IPS-18a (cell line): ENCODE data around the gene C15orf39.
A peak's percentile ranks its signal among the peaks of the same experiment; 100 is the strongest.

Source experiments
- H3K27ac ChIP-seq: one replicate; pipeline ENCODE4 v1.5.1; 2013; ENCODE audit warnings: low read length
- H3K27me3 ChIP-seq: one replicate; pipeline ENCODE4 v1.6.1; 2013; ENCODE audit warnings: mild to moderate bottlenecking, low read length; ENCODE audit not compliant: control insufficient read depth, insufficient read depth
- H3K36me3 ChIP-seq: one replicate; pipeline ENCODE4 v1.6.1; 2013; ENCODE audit warnings: low read depth, low read length; ENCODE audit not compliant: control insufficient read depth
- H3K4me1 ChIP-seq: one replicate; pipeline ENCODE4 v1.6.1; 2013; ENCODE audit warnings: low read depth, low read length; ENCODE audit not compliant: control insufficient read depth
- H3K4me3 ChIP-seq: one replicate; pipeline ENCODE4 v1.5.1; 2013; ENCODE audit warnings: low read length
- H3K9ac ChIP-seq: one replicate; pipeline ENCODE4 v1.6.1; 2013; ENCODE audit warnings: mild to moderate bottlenecking, low read length, moderate library complexity
- H3K9me3 ChIP-seq: one replicate; pipeline ENCODE4 v1.6.1; 2013; ENCODE audit warnings: low read depth, low read length; ENCODE audit not compliant: control insufficient read depth

The C15orf39 gene

GRCh38 chr15:75176396-75176761 lies 25.3 kb upstream of the C15orf39 start:
- H3K4me3 ChIP-seq = no peak overlapping the region
- peaks cover 32% of the 10 kb centered on the region for H3K27me3 ChIP-seq
- H3K4me1 ChIP-seq = peaks cover 23% of the 10 kb centered on the region
- H3K27ac ChIP-seq = no peak overlapping the region
- no peaks in the 10 kb centered on the region for H3K36me3 ChIP-seq
- H3K9me3 ChIP-seq = no peaks in the 10 kb centered on the region
- no peak overlapping the region for H3K9ac ChIP-seq

GRCh38 chr15:75177360-75178071 lies 24.2 kb upstream of the C15orf39 start:
- H3K9ac ChIP-seq = no peak overlapping the region
- no peak overlapping the region for H3K27ac ChIP-seq

GRCh38 chr15:75178171-75178937 lies 23.3 kb upstream of the C15orf39 start:
- no peaks in the 10 kb centered on the region for H3K9me3 ChIP-seq
- H3K9ac ChIP-seq = peak overlapping the region; percentile 35
- peaks cover 23% of the 10 kb centered on the region for H3K4me1 ChIP-seq
- H3K4me3 ChIP-seq = peak overlapping the region; percentile 52
- H3K27me3 ChIP-seq = peaks cover 32% of the 10 kb centered on the region
- H3K27ac ChIP-seq = no peak overlapping the region
- H3K36me3 ChIP-seq = no peaks in the 10 kb centered on the region

More at GRCh38 chr15:75177360-75178071, 24.2 kb upstream of the C15orf39 start:
- no peaks in the 10 kb centered on the region for H3K9me3 ChIP-seq
- H3K4me3 ChIP-seq = peak overlapping the region; percentile 30
- H3K27me3 ChIP-seq = peaks cover 32% of the 10 kb centered on the region
- H3K36me3 ChIP-seq = no peaks in the 10 kb centered on the region
- H3K4me1 ChIP-seq = peaks cover 23% of the 10 kb centered on the region

GRCh38 chr15:75178938-75179745 lies 22.5 kb upstream of the C15orf39 start:
- Histone ChIP-seq H3K9me3 (no peaks in the 10 kb centered on the region), H3K36me3 (no peaks in the 10 kb centered on the region), H3K4me3 (peak overlapping the region; percentile 52), H3K9ac (peak overlapping the region; percentile 35), H3K4me1 (peaks cover 23% of the 10 kb centered on the region), H3K27me3 (peaks cover 32% of the 10 kb centered on the region), H3K27ac (no peak overlapping the region)

- Histone ChIP-seq H3K36me3 (no peaks in the 10 kb centered on the region), H3K9ac (no peak overlapping the region), H3K4me3 (no peak overlapping the region), H3K27me3 (peaks cover 32% of the 10 kb centered on the region), H3K4me1 (peaks cover 23% of the 10 kb centered on the region), H3K9me3 (no peaks in the 10 kb centered on the region), H3K27ac (no peak overlapping the region)
These were observed 21.9 kb upstream of the C15orf39 start for GRCh38 chr15:75179746-75180140.

DNA sequence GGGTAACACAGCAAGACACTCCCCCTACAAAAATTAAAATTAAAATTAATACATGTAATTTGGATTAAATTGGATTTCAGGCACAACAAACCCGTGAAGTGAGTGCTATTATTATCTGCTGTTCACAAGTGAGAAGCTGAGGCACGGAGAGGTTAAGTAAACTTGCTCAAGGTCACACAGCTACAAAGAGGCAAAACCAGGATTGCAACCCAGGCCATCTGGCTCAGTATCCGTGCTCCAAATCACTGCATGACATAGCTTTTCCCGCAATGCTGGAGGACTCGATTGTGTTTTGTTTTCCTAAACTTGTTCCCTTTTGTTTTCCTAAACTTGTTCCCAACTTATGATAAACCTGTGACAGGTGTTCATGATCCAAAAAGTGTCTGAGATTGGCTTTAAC lies 19.9 kb upstream of the C15orf39 start:
- Histone ChIP-seq H3K4me1 (peaks cover 23% of the 10 kb centered on the region), H3K9ac (no peak overlapping the region), H3K36me3 (no peaks in the 10 kb centered on the region), H3K9me3 (no peaks in the 10 kb centered on the region), H3K27me3 (peaks cover 29% of the 10 kb centered on the region), H3K4me3 (no peak overlapping the region), H3K27ac (no peak overlapping the region)

GRCh38 chr15:75182187-75183131 lies 19.2 kb upstream of the C15orf39 start:
- no peak overlapping the region for H3K27ac ChIP-seq
- peaks cover 22% of the 10 kb centered on the region for H3K27me3 ChIP-seq
- H3K4me1 ChIP-seq = peaks cover 22% of the 10 kb centered on the region
- no peak overlapping the region for H3K9ac ChIP-seq
- no peaks in the 10 kb centered on the region for H3K9me3 ChIP-seq
- no peaks in the 10 kb centered on the region for H3K36me3 ChIP-seq
- H3K4me3 ChIP-seq = no peak overlapping the region

DNA sequence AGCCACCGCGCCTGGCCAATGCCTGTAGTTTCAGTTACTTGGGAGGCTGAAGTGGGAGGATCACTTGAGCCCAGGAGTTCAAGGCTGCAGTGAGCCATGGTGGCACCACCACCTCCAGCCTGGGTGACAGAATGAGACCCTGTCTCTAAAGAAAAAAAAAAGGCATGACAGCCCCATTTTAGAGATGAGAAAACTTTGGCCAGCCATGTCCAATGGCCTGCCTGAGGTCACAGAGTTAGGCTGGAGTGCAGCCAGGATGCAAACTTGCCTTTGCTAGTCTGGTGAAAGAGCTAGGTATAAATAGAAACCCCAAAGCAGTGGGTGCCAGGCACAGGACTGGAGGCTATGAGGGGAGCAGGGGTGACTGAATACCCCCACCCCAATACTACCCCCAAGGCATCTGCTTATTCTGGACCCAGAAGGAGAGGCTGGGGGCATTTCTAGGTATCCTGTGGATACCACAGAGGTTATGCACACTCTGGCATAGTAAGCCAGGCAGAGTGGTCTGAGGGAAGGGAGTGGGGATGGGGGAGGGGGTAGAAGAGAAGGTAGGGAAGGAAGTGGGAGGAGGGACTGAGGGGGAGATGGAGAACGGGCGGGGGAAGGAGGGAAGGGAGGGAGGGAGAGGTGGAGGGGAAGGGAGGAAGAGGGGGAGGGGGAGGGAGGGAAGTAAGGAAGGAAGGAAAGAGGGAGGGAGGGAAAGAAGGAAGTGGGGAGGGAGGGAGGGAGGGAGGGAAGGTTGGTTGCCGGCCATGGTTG lies 16.2 kb upstream of the C15orf39 start:
- no peaks in the 10 kb centered on the region for H3K27me3 ChIP-seq
- H3K9me3 ChIP-seq = no peaks in the 10 kb centered on the region
- no peak overlapping the region for H3K9ac ChIP-seq
- H3K4me1 ChIP-seq = no peaks in the 10 kb centered on the region
- no peaks in the 10 kb centered on the region for H3K36me3 ChIP-seq
- H3K4me3 ChIP-seq = no peak overlapping the region
- no peak overlapping the region for H3K27ac ChIP-seq

- no peaks in the 10 kb centered on the region for H3K4me1 ChIP-seq
- H3K27ac ChIP-seq = no peak overlapping the region
- H3K4me3 ChIP-seq = no peak overlapping the region
- H3K9ac ChIP-seq = no peak overlapping the region
- H3K36me3 ChIP-seq = no peaks in the 10 kb centered on the region
- H3K9me3 ChIP-seq = peaks cover 4% of the 10 kb centered on the region
- H3K27me3 ChIP-seq = no peaks in the 10 kb centered on the region
These were observed 15.6 kb upstream of the C15orf39 start for GRCh38 chr15:75186044-75186443.

DNA sequence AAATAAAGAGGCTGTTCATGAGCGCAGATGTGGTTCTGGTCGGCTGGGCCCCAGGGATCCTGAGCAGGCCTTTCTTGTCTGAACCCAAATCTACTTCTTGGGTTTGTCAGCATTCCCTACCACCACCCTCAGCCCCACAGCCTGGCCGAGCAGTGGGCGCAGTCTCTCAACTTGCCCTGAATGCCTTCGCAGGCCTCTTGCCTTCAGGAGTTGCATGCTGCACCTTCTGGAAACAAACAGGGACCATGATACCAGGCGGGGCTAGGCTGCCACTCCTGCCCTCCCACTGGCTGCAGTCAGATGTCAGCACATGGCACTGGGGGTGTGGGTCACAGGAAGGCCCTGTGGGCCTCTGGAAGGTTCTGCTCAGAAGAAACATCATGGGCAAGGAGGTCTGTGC lies 13.2 kb upstream of the C15orf39 start:
- Histone ChIP-seq H3K4me1 (no peaks in the 10 kb centered on the region), H3K9me3 (peaks cover 4% of the 10 kb centered on the region), H3K36me3 (no peaks in the 10 kb centered on the region), H3K27ac (no peak overlapping the region), H3K9ac (no peak overlapping the region), H3K4me3 (no peak overlapping the region), H3K27me3 (no peaks in the 10 kb centered on the region)
